GM18858 (cell line): ENCODE measurements around the gene PIM3.
A peak's percentile ranks its signal among the peaks of the same experiment; 100 is the strongest.

Experiments
- ATAC-seq: cut with Tn5 transposase; IDR thresholded peaks from one replicate; pipeline ENCODE4 v1.9.1; 2021; ENCODE audit not compliant: unreplicated experiment

Gene PIM3

GRCh38 chr22:49954991-49955580 is 5.5 kb upstream of the PIM3 start:
- ATAC-seq = no peak

- ATAC-seq = no peak
These were observed 4.8 kb upstream of the PIM3 start for GRCh38 chr22:49955581-49956417.

- ATAC-seq = no peak
These were observed 4.2 kb upstream of the PIM3 start for GRCh38 chr22:49956418-49956770.

- no peak for ATAC-seq
These were observed 3.4 kb upstream of the PIM3 start for GRCh38 chr22:49956914-49957825.

- ATAC-seq = no peak
These were observed 2.7 kb upstream of the PIM3 start for GRCh38 chr22:49957826-49958365.

- no peak for ATAC-seq
These were observed 2.1 kb upstream of the PIM3 start for GRCh38 chr22:49958366-49958921.

- ATAC-seq = no peak
These were observed 1.4 kb upstream of the PIM3 start for GRCh38 chr22:49958931-49959781.

GRCh38 chr22:49959782-49960158 is 802 bp upstream of the PIM3 start:
- peak; percentile 10 for ATAC-seq

- no peak for ATAC-seq
These were observed 531 bp downstream of the PIM3 start for GRCh38 chr22:49961005-49961600.

GRCh38 chr22:49961601-49962011 is 1.0 kb downstream of the PIM3 start:
- no peak for ATAC-seq

GRCh38 chr22:49962012-49962750 is 1.6 kb downstream of the PIM3 start:
- ATAC-seq = no peak

GRCh38 chr22:49962751-49963646 is 2.4 kb downstream of the PIM3 start:
- no peak for ATAC-seq

GRCh38 chr22:49963647-49964026 is 3.1 kb downstream of the PIM3 start:
- no peak for ATAC-seq

GRCh38 chr22:49964136-49965090 is 3.8 kb downstream of the PIM3 start:
- ATAC-seq = no peak

GRCh38 chr22:49965091-49966040 is 4.8 kb downstream of the PIM3 start:
- no peak for ATAC-seq
